H54 (cell line): ENCODE results near the gene CAP2.
A peak's percentile ranks its signal among the peaks of the same experiment; 100 is the strongest.
"Not testable (repeated sequence)": the region's sequence is repeated elsewhere in the genome, so short reads cannot be mapped to it uniquely, and the experiment has no call there.

Experiments
- DNase-seq: peaks from one replicate; pipeline ENCODE4 v3.0.0; 2011; ENCODE audit warnings: low spot score, mixed read lengths; ENCODE audit not compliant: insufficient read length
- FAIRE-seq: peaks from 3 replicates; lab custom pipeline; 2011; peaks lifted over from hg19 to GRCh38; lab: Jason Lieb, UNC
- POLR2A ChIP-seq: IDR thresholded peaks from 2 replicates; pipeline ENCODE4 v1.6.1; 2011; ENCODE audit warnings: low read depth, mild to moderate bottlenecking, low read length

CAP2 gene

DNA sequence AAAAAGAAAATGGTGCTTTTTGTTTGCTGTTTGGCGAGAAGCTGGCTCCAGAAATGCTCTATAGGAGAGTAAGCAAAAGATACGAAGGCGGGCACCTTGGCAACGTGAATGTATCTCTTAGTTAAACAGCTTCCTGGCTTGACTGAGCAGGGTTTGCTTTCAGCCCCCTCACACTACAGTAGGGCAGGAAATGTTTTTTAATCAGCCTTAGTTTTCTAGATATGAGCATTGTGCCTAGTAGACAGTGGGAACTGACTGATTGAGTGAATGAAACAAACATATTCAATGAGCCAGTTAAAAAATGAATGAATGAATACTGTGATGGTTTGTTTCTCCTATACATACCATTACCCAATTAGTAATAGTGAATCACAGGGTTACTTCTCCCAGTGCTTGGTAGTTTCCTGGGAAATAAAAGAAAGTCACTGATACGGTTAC is 19.9 kb downstream of the CAP2 start:
- DNase-seq = no peak
- FAIRE-seq = no peak
- TF ChIP-seq POLR2A = no peak

DNA sequence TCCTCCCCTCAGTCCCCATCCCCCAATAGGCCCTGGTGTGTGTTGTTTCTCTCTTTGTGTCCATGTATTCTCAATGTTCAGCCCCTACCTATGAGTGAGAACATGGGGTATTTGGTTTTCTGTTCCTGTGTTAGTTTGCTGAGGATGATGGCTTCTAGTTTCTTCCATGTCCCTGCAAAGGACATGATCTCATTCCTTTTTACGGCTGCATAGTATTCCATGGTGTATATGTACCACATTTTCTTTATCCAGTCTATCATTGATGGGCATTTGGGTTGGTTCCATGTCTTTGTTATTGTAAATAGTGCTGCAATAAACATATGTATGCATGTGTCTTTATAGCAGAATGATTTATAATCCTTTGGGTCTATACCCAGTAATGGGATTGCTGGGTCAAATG is 21.0 kb downstream of the CAP2 start:
- FAIRE-seq, DNase-seq: not testable (repeated sequence)

DNA sequence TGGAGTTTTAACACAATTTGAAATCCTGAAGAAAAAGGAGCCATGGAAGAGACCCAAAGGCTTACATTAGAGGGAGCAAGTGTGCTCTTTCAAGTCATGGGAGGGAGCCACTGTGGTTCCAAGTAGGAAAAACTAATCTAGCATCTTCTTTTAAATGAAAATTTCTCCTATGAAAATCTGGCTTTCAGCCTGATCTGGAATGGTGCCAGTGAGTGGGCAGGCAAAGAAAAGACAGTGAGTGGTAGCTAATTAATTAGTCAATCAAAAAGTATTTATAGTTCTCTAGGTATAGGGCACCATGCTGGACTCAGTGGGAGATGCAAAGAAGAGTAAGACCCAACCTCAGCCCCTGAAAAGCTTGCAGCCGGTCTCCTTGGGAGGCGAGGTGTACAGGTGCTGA is 21.9 kb downstream of the CAP2 start:
- no peak for FAIRE-seq
- DNase-seq = no peak
- no peak for TF ChIP-seq POLR2A

DNA sequence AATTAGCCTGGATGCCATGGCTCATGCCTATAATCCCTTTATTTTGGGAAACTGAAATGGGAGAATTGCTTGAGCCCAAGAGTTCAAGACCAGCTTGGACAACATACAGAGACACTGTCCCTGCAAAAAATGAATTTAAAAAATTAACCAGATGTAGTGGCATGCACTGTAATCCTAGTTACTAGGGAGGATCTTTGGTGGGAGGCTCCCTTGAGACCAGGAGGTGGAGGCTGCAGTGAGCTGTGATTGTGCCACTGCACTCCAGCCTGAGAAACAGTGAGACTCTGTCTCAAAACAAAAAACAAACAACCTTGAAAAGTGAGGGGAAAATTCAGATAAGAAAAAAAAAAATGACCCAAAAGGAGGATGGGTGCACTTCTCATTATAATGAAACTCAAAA is 23.4 kb downstream of the CAP2 start:
- FAIRE-seq = no peak
- DNase-seq = no peak
- TF ChIP-seq POLR2A = no peak

DNA sequence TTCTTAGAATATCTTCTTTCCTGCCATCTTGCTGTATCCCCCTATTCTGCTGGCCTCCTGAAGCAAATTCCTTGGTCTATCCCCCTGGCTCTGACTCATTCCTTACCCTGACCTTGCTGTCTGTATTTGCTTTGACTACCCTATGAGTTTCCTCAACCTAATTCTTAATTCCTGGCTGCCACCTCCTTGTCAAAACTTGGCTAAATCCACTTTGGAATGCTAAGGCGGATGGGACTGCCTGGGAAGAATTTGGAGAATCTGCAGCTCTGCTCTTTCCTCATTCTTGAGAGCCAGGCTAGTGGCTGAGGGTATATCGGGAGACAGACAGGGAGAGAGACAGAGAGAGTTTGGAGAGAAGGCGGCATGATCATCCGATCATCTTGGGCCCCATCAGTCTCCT is 24.4 kb downstream of the CAP2 start:
- FAIRE-seq (peak; percentile 58), DNase-seq (peak; percentile 60)
- no peak for TF ChIP-seq POLR2A

DNA sequence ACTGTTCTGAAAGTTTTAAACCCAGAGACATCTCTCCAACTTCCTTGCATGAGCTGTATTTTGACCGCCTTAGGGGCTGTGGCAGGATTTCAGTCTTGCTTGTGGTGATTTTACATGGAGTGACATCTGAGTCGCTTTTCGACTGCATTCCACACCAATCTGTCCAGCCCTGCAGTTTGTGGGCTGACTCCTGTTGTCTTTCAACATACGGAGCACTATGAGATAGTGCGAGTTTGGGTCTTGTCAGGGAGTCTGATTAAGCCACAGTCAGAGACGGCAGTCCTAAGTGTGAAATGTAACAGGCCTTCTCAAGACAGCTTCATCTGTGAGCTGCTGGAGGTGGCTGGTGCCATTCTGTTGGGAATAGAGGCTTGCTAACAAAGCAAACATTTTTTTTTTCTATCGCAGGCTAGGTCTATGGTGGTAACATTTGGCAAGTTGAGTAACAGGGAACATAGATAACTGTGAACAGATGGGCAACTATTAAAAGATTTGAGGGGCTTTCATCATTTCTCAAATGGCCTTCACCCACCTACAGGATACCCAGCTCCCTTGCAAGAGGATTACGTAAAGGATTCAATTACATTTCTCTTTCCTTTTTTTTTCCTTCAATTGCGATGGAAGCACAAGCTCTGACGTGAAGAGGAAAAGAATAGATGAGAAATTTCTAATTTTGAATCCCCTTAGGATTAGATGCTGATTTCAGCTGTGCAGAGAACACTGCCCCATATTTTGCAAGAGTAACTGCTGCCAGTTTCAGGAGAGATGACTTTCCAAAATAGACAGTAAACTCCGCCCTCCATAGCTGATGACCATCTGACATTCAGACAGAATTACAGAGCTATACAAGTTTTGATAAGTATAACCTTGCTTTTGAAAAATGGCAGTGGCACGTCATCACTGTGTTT is 25.1 kb downstream of the CAP2 start:
- no peak for TF ChIP-seq POLR2A
- DNase-seq = no peak
- FAIRE-seq = peak; percentile 36

DNA sequence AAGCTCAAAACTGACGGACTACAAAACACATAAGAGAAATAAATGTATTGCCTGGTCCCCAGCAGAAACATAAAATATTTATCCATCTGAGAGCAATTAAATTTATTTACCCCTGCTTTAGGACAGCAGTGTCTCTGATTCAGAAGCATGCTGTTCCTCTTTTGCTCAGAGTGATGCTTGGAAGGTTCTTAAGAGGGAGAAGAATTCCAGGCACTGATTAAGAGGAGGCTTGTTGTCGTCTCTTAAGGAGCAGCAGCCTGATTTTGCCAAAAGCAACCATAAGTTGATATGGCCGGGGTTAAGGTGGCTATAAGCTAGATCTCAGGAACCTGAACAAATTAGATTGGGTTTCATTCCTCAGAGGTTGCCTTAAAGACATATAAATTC is 25.8 kb downstream of the CAP2 start:
- FAIRE-seq (no peak), DNase-seq (no peak)
- no peak for TF ChIP-seq POLR2A

DNA sequence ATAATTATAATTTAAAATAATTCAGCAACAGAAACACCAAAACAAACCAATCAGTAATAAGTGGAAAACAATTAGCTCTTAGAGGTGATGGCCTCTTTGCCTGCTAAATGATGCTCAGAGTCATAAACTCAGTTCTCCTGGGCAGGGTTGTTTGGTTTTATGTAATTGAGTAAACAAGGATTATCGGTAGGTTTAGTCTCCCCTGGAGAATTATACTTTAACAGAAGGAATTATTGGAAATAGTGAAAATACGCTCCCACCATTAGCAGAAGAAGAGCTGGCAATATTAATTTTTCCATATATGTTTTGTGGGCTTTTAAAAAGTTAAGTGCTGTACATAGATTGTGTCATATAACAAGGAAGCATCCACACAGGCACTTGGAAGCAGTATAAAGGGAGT is 27.0 kb downstream of the CAP2 start:
- DNase-seq = no peak
- FAIRE-seq = no peak
- no peak for TF ChIP-seq POLR2A

DNA sequence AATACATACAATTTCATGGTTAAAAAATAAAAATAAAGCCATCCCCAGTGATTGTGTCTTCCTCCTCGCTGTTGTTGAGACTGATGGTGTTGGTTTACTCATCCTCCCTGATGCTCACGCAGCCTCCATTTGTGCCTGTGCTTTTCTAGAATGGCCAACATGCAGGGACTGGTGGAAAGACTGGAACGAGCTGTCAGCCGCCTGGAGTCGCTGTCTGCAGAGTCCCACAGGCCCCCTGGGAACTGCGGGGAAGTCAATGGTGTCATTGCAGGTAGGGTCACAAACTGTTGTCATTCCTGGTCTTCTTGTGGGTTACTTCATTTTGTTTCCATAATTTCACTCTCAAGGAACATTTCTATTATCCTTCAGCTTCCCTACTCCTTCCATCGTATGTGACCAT is 28.0 kb downstream of the CAP2 start:
- no peak for TF ChIP-seq POLR2A
- FAIRE-seq (no peak), DNase-seq (no peak)

DNA sequence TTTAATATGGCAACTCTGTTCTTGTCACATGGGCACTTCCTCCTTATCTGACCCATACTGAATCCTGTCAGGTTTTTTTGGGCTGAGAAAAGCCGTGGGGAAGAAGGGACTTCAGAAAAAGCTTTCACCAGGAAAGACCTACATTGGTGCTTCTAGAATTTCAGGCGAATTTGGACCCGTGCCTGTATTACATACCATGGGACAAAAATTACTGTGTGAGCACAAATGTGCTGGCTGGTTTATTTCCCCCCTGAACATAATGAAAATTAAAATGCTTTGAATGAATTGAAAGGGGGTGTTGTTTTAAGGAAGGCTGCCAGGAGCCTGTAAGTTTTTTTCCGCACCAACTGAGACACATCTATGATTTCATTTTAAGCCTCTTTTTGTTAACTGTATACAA is 29.6 kb downstream of the CAP2 start:
- no peak for TF ChIP-seq POLR2A
- DNase-seq (no peak), FAIRE-seq (no peak)

DNA sequence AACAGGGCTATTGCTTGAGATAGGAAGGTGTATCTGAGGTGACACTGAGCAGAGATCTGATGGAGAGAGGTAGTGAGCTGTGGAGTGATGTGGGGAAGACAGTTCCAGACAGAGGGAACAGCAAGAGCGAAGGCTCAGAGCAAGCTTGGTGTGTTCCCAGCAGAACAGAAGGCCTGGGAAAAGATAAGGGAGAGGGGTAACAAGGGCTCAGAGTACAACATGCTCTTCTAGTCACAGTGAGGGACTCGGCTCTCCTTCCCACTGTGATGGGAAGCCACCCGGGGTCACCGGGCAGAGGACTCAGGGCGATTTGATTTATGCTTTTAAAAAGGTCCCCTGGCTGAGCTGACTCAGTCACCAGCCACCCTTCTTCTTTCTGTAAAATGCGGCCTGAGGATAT is 33.7 kb downstream of the CAP2 start:
- no peak for TF ChIP-seq POLR2A
- DNase-seq (no peak), FAIRE-seq (no peak)

DNA sequence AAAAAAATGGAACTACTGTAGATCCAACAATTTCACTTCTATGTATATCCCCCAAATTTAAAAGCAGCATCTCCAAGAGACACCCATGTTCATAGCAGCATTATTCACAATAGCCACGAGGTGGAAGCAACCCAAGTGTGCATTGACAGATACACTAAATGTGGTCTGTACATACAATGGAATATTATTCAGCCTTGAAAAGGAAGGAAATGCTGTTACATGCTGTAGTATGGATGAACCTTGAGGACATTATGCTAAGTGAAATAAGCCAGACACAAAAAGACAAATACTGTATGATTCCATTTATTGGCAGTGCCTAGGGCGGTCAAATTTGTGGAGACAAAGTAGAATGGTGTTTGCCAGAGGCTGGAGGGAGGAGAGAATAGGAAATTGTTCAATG is 34.2 kb downstream of the CAP2 start:
- DNase-seq (no peak), FAIRE-seq (no peak)
- no peak for TF ChIP-seq POLR2A

DNA sequence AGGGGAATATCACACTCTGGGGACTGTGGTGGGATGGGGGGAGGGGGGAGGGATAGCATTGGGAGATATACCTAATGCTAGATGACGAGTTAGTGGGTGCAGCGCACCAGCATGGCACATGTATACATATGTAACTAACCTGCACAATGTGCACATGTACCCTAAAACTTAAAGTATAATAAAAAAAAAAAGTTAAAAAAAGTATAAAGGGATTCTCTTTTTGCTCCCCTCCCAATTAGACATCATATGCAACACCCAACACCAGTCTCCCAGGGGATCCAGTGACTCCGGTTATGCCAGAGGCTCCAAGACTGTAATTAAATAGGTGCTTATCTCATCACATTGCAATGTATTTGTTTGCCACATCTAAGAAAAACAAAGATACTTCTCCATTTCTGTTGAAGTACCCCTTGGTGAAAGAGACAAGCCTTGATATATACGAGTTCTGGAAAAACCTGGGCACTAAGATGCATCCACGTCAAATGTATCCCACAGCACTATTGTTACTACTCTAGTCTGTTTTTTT is 35.3 kb downstream of the CAP2 start:
- not testable (repeated sequence) for DNase-seq, FAIRE-seq

DNA sequence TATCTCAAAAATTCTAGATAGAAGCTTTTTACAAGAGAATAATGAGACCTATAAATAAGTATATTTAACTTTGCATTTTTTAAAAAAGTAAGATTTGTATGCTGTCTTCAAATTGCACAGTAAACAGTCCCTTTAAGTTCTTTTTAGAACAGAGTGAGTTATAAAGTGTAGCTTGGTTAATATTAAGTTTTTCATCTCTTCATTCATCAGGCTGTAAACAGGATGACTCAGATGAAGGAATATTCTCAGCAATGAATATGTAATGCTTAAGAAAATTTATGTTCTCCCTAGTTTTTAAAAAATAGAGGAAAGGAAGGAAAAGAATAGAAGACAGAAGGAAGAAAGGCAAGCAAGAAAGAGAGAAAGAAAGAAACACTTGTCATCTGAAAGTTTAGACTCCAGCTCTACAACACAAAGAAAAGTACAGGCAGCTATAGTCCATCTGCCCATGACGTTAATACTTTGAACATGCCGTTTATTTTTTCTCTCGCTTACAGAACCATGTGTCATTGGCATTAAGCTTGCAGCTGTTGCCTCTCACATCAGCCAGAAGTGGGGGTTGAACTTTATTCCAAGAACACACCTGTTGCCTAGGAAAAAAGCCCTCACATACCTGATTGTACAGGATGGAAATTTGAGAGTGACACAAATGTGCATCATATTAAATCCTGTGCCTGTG is 36.1 kb downstream of the CAP2 start:
- FAIRE-seq (no peak), DNase-seq (no peak)
- no peak for TF ChIP-seq POLR2A
